A673 (cell line): ENCODE measurements around the gene ERBIN. TPM values are rescaled to one million over a fixed set of nuclear protein-coding genes. Genes with fewer than 3 reads are reported as not detected.
"Not testable (repeated sequence)": the region's sequence is repeated elsewhere in the genome, so short reads cannot be mapped to it uniquely, and the experiment has no call there.

Source experiments
- BruUV-seq: library from RNA; stranded (reverse); fragments of 400-500 nt; replicated peaks from 2 replicates; lab custom pipeline; 2021; lab: Mats Ljungman, UMichigan
- CTCF ChIA-PET: fragments of 300-600 bp; sonication (Branson Sonifier 250); formaldehyde crosslinking; loops from one replicate; lab custom pipeline; 2022; ENCODE audit warnings: antibody characterized with exemption; lab: Charles Lee
- POLR2A ChIA-PET: fragments of 300-600 bp; sonication (Branson Sonifier 250); formaldehyde crosslinking; loops from one replicate; lab custom pipeline; 2022; ENCODE audit warnings: antibody characterized with exemption; ENCODE audit not compliant: low non-redundant PET; lab: Charles Lee
- DNase-seq: peaks from one replicate; pipeline ENCODE4 v3.0.0-alpha.2; 2015; ENCODE audit warnings: low spot score
- H3K27ac ChIP-seq: fragments of 200-600 bp; sonication (generic); 2 replicates; pipeline ENCODE4 v1.5.1; 2016; ENCODE audit warnings: mixed run types, low read depth, mild to moderate bottlenecking, mixed read lengths, antibody characterized with exemption, low read length; ENCODE audit not compliant: poor library complexity, severe bottlenecking
- H3K27me3 ChIP-seq: fragments of 200-600 bp; sonication (generic); replicated peaks from 2 replicates; pipeline ENCODE4 v1.6.1; 2017; ENCODE audit warnings: mixed run types, low read depth, mild to moderate bottlenecking, mixed read lengths, antibody characterized with exemption, low read length; ENCODE audit not compliant: insufficient read depth, poor library complexity
- H3K36me3 ChIP-seq: fragments of 200-600 bp; sonication (generic); 2 replicates; pipeline ENCODE4 v1.6.1; 2016; ENCODE audit warnings: mixed run types, mild to moderate bottlenecking, mixed read lengths, antibody characterized with exemption, low read length; ENCODE audit not compliant: insufficient read depth, poor library complexity, severe bottlenecking
- H3K4me1 ChIP-seq: fragments of 200-600 bp; sonication (generic); 2 replicates; pipeline ENCODE4 v1.6.1; 2017; ENCODE audit warnings: mixed run types, mild to moderate bottlenecking, mixed read lengths, antibody characterized with exemption, low read length; ENCODE audit not compliant: insufficient read depth, poor library complexity, severe bottlenecking
- H3K4me3 ChIP-seq: fragments of 200-600 bp; sonication (generic); 2 replicates; pipeline ENCODE4 v1.5.1; 2016; ENCODE audit warnings: low read depth, mixed run types, mild to moderate bottlenecking, mixed read lengths, low read length; ENCODE audit not compliant: poor library complexity, severe bottlenecking
- H3K9me3 ChIP-seq: fragments of 200-600 bp; sonication (generic); 2 replicates; pipeline ENCODE4 v1.6.1; 2016; ENCODE audit warnings: mixed run types, low read depth, mild to moderate bottlenecking, mixed read lengths, antibody characterized with exemption, low read length; ENCODE audit not compliant: poor library complexity, severe bottlenecking
- EZH2 ChIP-seq: fragments of 200-600 bp; sonication (generic); IDR thresholded peaks from 2 replicates; pipeline ENCODE4 v1.6.1; 2017; ENCODE audit warnings: borderline replicate concordance, low read depth, mild to moderate bottlenecking, mixed read lengths, antibody characterized with exemption, low read length; ENCODE audit not compliant: poor library complexity, severe bottlenecking
- intact Hi-C: fragments of 100-400 bp; cut with micrococcal nuclease; formaldehyde crosslinking; loops from one replicate; pipeline ENCODE4 v1.10.0; 2022; ENCODE audit not compliant: unreplicated experiment
- total RNA-seq: library from RNA; stranded (reverse); gene quantifications from 2 replicates; pipeline ENCODE4 v1.2.3, GENCODE V29; 2021
- TF ChIP-seq, protein P1 (sequence below): fragments of 300-800, 200-600 bp; sonication (generic); conservative IDR thresholded peaks from 2 replicates; pipeline ENCODE4 v1.5.1; 2017; ENCODE audit warnings: low read depth, mild to moderate bottlenecking, antibody characterized with exemption, low read length, moderate library complexity, mixed read lengths

ERBIN gene
- total RNA-seq, 1 experiment from 2014 or later: 47.5 TPM

DNA sequence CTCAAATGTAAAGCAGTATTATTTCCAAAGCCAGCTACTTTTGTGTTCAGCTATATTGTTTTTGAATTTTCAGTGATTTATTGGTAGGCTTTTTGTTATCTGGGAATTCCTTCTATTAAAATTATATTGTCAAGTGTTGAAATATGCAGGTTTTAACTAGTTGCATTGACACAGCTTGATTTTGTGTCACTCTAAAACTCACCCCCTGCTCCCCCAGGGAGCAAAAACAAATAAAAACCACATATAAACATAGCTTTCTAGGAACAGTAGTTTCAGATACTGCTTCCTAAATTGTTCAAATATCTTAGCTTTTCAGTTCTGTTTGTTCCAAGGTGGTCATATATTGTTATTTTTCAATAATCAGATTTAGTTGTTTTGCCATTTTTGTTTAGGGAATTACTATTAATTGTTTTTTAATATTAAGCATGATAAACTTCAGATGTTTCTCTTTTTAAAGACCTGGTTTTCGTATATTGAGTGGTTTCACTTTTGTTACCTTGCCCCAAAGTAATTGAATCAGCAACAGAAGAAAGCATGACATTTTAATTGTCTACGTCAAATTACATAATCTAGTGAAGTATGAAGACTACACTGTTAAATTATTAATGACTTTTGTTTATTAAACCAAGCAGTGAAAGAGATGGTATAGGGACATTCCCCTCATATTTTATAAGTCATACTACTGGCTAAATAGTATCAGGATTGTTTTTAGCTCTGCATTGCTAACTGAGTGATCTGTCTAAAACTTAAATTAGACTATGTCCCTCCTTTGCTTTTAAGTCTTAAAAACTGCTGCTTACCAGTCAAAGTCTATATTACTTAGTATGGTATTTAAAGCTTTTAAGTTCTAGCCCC is 43.4 kb downstream of the ERBIN start:
- no peak for TF ChIP-seq EZH2
- TF ChIP-seq, protein P1, sequence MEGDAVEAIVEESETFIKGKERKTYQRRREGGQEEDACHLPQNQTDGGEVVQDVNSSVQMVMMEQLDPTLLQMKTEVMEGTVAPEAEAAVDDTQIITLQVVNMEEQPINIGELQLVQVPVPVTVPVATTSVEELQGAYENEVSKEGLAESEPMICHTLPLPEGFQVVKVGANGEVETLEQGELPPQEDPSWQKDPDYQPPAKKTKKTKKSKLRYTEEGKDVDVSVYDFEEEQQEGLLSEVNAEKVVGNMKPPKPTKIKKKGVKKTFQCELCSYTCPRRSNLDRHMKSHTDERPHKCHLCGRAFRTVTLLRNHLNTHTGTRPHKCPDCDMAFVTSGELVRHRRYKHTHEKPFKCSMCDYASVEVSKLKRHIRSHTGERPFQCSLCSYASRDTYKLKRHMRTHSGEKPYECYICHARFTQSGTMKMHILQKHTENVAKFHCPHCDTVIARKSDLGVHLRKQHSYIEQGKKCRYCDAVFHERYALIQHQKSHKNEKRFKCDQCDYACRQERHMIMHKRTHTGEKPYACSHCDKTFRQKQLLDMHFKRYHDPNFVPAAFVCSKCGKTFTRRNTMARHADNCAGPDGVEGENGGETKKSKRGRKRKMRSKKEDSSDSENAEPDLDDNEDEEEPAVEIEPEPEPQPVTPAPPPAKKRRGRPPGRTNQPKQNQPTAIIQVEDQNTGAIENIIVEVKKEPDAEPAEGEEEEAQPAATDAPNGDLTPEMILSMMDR: no peak
- ChIA-PET CTCF (no interaction called here), POLR2A (no interaction called here)
- Histone ChIP-seq H3K4me1 (peaks cover 14% of the 10 kb centered on the region), H3K4me3 (peak overlapping the region; percentile 3), H3K27me3 (no peaks in the 10 kb centered on the region), H3K36me3 (no peaks in the 10 kb centered on the region), H3K9me3 (no peaks in the 10 kb centered on the region), H3K27ac (no peak overlapping the region)
- intact Hi-C loops: no loop called here
- peak; percentile 50 for DNase-seq
- BruUV-seq: no TSS peak

DNA sequence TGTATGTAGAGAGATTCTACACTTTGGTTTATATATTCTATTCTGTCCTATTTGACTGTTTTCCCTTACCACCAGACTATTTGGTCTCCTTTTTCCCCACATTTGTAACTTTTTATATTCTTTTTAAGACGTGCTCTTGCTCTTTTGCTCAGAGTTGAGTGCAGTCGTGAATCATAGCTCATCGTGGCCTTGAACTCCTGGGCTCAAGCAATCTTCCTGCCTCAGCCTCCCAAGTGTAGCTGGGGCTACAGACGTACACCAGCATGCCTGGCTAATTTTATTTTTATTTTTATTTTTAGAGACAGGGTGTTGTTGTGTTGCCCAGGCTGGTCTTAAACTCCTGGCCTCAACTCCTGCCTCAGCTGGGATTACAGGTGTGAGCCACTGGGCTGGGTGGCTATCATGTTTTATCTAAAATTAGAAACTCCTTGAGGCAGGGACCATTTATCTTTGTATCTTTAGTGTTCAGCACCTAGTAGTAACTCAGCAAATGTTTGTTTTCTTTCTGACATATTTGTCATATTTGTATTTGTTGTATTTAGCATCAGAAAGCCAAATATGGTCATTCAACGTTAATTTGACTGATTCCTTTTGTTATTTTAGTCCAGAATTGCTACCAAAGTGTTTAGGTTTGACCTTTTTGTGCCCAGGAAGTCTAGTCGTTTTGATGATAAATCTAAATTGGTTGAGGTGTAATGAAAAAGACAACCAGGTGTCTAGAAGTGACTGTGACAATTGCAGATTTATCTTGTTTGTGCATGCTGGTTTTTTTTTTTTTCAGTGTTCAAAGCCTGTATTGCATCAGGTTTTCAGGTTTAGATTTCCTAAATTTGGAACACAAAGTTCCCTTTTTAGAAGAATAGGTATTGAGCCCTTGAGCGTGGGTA is 44.3 kb downstream of the ERBIN start:
- intact Hi-C loops: no loop called here
- no peak for DNase-seq
- no TSS peak for BruUV-seq
- H3K36me3 ChIP-seq: no peaks in the 10 kb centered on the region
- no peak overlapping the region for H3K4me3 ChIP-seq
- no peaks in the 10 kb centered on the region for H3K27me3 ChIP-seq
- H3K9me3 ChIP-seq: no peaks in the 10 kb centered on the region
- H3K4me1 ChIP-seq: peaks cover 14% of the 10 kb centered on the region
- no peak for TF ChIP-seq EZH2
- TF ChIP-seq, protein P1: no peak
- no peak overlapping the region for H3K27ac ChIP-seq
- ChIA-PET CTCF (no interaction called here), POLR2A (no interaction called here)

DNA sequence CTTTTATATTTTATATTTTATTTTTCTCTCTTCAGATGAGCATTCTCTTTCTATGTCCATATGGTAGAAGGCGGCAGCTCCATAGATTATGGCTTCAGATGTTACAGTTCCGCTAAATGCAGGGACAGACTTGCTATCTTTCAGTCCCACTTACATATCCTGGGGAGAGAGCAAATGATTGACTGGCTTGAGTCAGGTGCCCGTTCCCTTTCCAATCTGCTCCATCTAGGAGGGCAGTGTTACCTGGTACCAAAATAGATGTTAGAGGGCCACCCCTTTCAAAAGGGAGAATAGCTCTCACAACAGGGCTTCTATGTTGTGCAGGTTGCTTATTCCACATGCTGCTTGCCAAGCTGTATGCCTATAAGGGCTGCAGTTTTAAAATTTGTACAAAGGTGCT is 45.3 kb downstream of the ERBIN start:
- POLR2A ChIA-PET: no interaction called here
- intact Hi-C loops: no loop called here
- Histone ChIP-seq H3K27ac (no peak overlapping the region), H3K36me3 (no peaks in the 10 kb centered on the region), H3K9me3 (no peaks in the 10 kb centered on the region), H3K4me1 (peaks cover 14% of the 10 kb centered on the region), H3K27me3 (no peaks in the 10 kb centered on the region), H3K4me3 (no peak overlapping the region)
- CTCF ChIA-PET: no interaction called here
- no peak for TF ChIP-seq EZH2
- TF ChIP-seq, protein P1: no peak
- BruUV-seq: no TSS peak
- DNase-seq: no peak

DNA sequence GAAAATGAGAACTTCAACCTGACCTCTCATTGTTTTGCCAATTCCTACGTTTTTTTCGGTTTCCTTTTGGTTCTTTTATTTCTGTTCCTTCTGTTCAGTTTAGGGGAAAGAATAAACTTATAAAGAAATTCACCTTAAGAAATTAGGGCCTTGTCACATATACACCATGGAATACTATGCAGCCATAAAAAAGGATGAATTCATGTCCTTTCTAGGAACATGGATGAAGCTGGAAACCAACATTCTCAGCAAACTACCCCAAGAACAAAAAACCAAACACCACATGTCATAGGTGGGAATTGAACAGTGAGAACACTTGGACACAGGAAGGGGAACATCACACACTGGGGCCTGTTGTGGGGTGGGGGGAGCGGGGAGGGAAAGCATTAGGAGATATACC is 46.5 kb downstream of the ERBIN start:
- DNase-seq, POLR2A ChIA-PET, H3K27ac ChIP-seq, H3K4me3 ChIP-seq, H3K9me3 ChIP-seq, intact Hi-C loops, H3K27me3 ChIP-seq, H3K36me3 ChIP-seq, BruUV-seq, CTCF ChIA-PET: not testable (repeated sequence)
- peaks cover 14% of the 10 kb centered on the region for H3K4me1 ChIP-seq
